OCI-M1 (cell line): ENCODE measurements around the gene LIN7B.

Source experiments
- DNase-seq: peaks from one replicate; lab custom pipeline; 2025; lab: John Stamatoyannopoulos, UW

Gene LIN7B, protein sequence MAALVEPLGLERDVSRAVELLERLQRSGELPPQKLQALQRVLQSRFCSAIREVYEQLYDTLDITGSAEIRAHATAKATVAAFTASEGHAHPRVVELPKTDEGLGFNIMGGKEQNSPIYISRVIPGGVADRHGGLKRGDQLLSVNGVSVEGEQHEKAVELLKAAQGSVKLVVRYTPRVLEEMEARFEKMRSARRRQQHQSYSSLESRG

DNA sequence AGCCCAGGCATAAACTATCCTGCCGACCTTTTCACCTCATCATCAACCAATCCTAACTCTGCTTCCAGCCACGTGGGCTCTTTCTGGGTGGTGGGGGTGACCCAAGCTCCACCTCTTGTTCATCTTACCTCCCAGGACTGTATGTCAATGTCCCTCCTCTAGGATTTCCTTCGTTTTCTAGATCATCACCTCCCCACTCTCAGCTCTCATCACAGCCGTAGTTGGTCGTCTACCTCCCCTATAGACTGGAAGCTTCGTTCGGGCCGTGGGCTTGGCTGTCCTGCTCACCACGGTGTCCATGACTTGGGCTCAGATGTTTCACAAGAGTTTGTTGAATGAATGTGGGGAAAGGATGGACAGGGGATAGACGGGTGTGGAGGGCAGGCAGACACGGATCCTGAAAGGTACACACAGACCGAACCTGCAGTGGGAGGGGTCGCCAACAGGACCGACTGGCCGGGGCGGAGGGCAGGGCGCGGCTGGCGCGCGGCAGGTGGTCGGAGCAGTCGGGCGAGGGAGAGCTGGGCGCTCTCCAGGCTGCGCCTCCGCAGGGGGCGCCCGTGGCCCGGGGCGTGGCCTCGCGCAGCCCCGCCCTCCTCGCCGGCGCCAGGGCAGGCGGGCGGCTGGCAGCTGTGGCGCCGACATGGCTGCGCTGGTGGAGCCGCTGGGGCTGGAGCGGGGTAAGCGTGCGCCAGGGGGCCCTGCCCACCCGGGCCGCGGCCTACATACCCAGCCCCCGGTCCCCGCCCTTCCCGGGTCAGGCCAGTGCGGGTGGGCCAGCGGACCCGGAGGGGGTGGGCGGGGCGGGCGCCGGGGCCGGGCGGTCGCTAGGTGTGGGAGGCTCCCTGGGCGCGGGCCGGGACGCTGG is at the start of gene LIN7B:
Gene LIN7B (plus strand): TSS at position 609 of the 868 bp plus-strand sequence. CDS start 35 bp downstream, at position 644.
- DNase-seq: peak; percentile 89

DNA sequence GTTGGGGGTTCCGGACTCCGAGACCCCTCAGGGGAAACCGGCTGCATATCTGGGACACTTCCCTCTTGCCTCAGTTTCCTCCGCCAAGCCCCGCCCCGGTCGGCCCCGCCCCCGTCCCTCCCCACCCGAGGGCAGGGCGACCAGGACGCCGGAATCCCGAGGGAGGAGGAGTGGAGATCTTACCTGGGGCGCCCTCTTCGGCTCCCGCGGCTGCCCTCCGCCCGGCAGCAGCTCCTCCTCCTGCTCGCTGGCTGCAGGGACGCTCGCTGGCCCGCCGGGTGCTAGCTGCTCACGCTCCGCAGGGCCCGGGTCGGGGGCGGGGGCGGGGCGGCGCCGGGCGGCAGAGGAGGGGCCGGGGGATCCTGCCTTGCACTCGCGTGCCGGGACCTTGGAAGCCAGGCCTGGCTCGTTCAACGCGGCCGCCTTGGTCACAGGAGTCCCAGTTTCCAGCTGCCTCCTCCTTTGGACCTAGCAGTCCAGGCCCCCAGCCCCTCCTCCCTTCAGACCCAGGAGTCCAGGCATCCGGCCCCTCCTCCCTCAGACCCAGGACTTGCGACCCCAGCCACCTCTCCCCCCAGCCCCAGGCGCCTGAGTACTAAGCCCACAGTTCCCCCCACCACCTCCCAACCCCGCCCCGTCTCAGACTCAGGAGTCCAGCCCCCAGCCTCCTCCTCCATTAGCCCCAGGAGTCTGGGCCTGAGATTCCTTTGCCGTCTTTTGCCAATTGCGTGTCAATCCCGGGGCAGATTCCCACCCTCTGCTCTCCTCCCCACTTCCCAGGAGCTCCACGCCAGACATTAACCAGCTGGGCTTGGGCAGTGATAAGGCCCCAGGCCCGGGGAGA is 49.2 kb upstream of the LIN7B start, which contains the start of gene NTF4:
Gene NTF4 (minus strand): TSS at position 51 of the 844 bp plus-strand sequence. CDS start 2,821 bp downstream, outside the sequence.
- no peak for DNase-seq

DNA sequence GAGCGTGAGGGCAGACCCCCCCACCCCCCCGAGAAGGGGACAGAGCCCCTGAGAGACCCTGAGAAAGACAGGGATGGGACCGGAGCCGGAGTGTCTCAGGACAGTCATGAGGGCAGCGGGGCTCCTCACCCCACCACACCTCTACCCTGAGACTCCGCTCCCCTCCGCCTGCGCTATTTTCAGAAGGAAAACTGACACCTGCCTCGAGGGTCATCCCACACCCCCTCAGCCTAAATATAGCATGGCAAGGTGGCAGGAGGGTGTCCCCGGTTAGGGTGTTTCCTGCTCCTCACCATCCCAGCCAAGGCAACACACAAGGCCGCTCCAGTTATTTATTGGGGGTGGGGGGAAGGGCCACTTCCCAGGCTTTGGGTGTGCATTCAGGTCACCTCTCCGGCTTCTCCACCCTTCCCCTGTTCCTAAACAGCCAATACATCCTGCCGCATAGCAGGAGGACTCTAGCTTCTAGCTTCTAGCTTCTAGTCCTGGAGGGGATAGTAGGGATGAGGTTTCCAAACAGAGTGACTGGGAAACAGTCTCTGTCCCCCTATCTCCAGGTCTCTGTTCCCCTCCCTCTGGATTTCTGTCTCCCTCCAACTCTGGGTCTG is 48.2 kb upstream of the LIN7B start:
- DNase-seq: no peak

DNA sequence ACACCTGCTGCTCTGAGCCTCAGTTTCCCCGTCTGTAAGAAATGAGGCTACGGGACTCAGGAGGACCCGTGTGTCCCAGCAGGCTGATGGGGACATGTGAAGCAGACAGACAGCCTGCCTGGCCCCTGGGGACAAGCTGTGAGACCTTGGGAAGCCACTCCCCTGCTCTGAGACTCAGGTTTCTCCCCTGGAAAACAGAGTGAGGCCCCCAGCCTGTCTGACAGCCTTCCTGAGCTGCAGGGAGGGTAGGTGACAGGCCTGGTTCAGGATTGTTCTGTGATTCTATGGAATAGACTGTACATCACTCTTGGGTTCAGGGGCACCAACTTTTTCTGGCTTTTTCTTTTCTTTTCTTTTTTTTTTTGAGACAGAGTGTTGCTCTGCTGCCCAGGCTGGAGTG is 46.6 kb upstream of the LIN7B start:
- DNase-seq: no peak

DNA sequence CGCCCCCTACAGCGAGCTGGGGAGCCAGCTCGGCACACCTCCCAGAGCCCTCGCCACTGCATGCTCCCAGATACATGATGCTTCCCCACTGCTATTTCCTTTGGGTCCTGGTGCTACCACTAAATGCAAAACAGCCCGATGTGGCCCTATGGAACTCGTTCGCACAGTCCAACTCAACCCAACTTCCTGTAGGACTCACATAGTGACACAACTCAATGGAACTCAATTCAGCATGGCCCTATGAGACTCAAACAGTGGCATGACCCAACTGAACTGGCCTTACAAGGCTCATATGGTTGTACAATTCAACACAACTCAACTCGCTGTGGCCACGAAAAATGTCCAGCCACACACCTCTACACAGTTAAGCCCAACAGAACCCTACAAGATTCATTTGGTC is 45.1 kb upstream of the LIN7B start:
- no peak for DNase-seq

DNA sequence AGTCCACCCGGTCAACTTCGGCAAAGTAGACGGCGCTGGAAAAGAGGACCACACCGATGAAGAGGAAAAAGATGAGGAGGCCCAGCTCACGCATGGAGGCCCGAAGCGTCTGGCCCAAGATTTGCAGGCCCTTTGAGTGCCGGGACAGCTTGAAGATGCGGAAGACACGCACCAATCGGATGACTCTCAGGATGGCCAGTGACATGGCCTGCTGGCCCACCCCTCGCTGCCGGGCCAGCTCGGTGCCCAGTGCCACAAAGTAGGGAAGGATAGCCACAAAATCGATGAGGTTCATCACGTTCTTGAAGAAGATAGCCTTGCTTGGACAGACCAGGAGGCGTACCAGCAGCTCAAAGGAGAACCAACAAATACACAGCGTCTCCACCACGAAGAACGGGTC is 43.8 kb upstream of the LIN7B start:
- DNase-seq: no peak

DNA sequence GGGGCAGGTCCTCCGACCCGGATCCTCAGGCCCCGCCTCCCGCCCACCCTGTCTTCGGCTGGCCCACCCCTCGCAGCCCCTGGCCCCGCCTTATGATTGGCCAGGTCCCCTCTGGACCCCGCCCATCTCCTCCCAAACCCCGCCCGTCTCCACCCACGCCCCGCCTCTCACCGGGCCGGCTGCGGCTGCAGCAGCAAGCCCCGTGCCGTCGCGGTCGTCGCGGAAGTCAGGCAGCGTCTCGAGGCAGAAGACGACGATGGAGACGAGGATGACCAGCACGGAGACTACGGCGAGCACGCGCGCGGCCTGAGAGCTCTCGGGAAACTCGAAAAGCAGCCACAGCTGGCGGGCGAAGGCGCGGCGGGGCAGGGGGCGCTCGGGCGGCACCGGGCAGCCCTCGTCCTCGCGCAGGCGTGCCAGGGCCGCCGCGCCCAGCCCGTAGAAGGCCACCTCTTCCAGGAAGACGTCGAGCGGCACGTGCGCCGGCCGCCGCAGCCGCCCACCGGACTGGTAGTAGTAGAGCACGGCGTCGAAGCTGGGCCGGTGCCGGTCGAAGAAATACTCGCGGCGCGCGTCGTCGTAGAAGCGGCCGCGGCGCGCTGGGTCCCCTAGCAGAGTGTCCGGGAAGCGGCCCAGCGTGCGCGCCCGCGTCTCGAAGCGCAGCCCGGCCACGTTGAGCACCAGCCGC is 42.2 kb upstream of the LIN7B start:
- DNase-seq: no peak

DNA sequence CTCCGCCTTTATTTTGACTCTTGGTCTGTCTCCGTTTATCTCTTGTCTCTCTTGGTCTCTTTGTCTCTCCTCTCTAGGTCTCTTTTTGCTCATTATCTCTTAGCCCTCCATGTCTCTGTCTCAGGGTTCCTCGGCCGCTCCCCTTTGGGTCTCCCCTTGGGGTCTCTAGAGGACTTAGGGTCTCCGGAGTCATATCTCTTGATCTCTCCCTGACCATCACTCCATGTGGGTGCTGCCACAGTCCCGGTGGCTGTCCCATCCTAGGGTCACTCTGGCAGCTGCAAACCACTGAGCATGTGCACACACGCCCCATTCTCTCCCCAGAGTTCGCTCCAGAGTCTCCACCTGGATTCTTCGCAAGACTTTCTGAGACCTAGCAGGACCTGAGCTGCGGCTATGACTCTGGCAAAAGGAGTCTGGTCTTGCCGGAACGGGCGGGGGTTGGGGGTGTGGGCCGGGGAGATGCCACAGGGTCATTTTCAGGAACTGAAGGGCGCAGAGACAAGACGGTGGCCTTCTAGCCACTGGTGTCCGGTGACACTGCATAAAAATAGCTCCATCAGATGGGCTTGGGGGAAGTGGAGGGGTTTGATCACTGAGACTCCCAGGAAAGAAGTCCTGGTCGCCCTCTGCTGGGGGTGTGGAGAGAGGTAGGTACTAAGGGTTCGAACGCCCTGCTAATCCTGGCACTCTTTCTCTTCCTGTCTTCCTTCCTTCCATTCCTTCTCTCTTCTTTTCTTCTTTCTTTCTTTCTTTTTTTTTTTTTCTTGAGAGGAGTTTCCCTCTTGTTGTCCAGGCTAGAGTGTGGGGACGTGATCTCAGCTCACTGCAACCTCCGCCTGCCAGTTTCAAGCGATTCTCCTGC is 40.4 kb upstream of the LIN7B start:
- peak; percentile 96 for DNase-seq

DNA sequence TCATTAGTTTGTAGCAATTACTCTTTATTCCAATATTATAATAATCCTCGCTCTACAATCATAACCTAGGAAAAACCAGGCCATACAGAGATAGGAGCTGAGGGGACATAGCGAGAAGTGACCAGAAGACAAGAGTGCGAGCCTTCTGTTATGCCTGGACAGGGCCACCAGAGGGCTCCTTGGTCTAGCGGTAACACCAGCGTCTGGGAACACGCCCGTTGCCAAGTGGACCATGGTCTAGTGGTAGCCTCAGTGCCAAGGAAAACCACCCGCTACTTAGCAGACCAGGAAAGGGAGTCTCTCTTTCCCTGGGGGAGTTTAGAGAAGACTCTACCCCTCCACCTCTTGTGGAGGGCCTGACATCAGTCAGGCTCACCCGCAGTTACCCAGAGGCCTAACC is 39.3 kb upstream of the LIN7B start:
- peak; percentile 71 for DNase-seq

DNA sequence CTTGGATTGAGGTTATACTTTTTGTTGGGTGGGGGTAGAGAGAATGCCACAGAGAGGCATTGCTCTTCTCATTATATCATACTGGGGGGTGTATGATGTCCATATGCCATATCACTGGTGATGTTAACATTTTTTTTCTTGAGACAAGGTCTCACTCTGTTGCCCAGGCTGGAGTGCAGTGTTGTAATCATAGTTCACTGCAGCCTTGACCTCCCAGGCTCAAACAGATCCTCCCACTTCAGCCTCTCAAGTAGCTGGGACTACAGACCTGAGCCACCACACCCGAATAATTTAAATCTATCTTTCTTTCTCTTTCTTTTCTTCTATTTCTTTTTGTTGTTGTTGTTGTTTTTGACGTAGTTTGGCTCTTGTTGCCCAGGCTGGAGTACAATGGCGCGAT is 33.8 kb upstream of the LIN7B start:
- no peak for DNase-seq

DNA sequence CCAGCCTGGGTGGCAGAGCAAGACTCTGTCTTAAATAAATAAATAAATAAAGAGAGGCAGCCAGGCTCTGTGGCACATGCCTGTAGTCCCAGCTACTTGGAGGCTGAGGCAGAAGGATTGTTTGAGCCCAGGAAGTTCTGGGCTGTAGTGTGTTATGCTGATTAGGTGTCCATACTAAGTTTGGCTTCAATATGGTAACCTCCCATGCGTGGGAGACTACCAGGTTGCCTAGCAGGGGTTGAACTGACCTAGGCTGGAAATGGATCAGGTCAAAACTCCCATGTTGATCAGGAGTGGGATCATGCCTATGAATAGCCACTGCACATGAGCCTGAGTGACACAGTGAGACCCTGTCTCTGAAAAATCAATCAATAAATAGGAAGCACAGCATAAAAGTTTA is 32.9 kb upstream of the LIN7B start:
- DNase-seq: peak; percentile 42

DNA sequence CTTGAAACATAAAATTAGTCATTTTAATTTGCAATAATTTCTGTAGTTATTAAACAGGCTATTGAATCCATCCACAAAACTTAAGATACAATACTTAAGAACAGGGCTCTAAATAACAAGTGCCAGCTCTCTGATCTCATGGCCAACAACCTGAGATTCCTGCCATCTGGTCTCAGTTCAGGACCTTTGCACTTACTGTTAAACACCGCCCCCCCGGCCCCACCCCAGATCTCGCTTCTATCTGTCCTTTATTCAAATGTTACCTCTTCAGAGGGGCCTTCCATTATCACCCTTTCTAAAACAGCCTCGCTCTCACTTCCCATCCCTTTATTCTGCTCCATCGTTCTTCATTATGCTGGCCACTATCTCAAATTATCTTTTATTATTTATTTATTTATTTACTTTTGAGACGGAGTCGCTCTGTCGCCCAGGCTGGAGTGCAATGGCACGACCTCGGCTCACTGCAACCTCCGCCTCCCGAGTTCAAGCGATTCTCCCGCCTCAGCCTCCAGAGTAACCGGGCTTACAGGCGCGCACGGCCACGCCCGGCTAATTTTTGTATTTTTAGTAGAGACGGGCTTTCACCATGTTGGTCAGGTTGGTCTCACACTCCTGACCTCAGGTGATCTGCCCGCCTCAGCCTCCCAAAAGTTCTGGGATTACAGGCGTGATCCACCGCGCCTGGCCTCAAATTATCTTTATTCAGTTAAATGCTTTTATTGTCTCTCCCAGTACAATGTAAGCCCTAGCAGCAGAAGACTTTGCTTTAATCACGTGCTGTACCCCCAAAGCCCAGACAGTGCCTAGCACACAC is 29.8 kb upstream of the LIN7B start:
- DNase-seq: no peak

DNA sequence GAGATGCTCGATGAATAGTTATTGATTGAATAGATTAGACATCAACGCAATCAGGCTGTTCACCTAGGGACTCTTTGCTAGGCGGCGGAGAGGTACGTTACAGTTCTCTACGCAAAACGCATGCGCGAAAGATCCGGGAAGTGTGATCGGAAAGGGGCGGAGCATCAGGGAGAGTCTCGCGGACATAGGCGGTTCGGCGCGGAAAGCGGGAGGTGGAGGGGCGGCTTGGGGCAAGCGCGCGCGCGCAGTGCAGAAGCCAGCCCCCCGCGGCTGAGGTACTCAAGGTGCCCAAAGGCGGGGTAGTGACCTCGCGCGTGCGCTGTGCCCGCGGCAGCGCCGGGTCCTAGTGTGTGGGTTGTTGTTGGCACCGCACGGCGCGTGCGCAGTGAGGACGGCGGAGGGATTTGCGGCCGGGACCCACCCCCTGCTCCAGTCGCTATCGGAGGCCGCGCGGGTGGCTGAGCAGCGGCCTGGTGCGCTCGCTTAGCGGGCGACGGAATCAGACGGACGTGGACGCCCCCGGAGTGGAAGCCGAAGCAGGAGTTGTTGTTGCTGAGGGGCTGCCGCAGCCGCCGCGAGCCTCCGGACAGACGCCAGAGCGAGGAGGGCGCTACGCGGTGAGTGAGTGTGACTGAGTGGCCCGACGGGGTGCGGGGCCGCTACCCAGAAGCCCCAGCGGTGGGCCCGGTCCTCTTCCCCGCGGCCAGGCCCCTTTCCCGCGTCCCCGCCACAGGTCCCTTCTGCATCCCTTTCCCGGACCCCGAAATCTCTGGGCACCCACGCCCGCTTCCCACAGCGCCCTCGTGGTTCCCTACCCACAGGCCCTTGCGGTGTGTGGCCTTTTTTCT is 28.9 kb upstream of the LIN7B start, which contains the start of gene SNRNP70:
Gene SNRNP70 (plus strand): TSS at position 432 of the 848 bp plus-strand sequence. CDS start 964 bp downstream, outside the sequence.
- peak; percentile 100 for DNase-seq

DNA sequence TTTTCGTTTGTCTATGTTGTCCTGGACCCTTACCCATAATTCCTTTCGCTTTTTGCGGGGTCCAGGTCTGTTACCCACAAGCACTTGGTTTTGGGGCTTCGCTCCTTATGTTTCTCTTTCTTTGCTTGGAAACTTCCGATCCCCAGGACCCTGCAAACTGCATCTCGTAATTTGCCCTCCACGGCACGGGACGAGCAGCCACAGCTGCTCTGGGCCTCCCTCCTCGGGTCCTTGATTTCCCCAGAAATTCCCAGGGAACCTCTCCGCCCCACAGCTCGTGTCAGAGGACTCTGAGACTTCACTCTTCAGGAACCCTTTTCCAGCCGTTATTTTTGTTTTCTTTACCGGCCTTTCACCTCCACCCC is 28.3 kb upstream of the LIN7B start:
- DNase-seq: no peak

DNA sequence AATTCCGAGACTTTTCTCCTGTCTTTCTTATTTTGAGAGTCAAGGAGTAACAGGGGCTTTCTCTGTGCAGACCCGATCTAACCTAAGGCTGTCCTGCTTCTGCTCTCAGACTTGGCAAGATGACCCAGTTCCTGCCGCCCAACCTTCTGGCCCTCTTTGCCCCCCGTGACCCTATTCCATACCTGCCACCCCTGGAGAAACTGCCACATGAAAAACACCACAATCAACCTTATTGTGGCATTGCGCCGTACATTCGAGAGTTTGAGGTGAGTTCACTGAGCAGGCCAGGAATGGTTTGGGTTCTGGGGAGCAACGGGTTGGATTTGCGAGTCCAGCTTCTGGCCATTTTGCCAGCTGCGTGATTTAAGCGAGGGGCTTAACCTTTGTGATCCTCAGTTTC is 27.9 kb upstream of the LIN7B start:
- no peak for DNase-seq

DNA sequence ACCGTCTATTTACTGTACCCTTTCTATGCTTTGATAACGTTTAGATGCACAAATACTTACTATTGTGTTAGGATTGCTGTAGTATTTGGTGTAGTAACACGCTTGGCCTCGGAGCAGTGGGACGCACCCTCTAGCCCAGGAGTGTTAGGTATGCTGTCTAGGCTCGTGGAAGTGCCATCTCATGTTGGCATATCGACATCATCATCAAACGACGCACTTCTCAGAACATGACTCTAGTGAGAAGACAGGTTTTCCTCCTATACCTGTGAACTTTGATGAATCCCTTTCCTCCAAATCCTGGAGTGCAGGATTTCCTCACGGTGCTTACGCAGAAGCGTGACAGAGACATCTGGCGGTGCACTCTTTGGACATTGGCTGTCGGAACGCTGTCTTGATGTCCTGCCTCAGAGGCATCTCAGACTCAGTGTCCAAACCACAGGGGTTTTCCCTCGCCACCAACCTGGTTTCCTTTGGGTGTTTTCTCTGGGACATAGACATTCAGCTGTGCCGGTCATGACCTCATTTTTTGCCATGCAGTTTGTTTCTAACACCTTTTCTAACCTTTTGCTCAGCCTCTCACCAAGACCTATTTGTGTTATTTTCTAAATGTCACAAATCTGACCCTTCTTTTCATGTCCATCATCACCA is 22.7 kb upstream of the LIN7B start:
- no peak for DNase-seq

DNA sequence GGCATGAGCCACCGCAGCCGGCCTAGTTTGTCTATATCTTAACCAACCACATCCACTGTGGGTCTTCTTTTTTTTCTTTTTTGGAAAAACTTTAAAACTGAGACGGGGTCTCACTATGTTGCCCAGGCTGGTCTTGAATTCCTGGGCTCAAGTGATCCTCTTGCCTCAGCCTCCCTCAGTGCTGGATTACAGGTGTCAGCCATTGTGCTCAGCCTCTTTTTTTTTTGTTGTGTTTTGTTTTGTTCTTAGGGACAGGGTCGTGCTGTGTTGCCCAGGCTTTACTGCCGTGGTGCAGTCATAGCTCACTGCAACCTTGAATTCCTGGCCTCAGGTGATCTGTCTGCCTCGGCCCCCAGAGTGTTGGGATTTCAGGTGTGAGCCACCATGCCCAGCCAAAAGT is 21.5 kb upstream of the LIN7B start:
- no peak for DNase-seq
